ENCODE data around the gene UBE2C. TPM values are rescaled to one million over a fixed set of nuclear protein-coding genes. Genes with fewer than 3 reads are reported as not detected.

UBE2C gene
- total and polyA plus RNA-seq, 2 experiments from 2014 or later = 26.7 to 46.9 TPM

DNA sequence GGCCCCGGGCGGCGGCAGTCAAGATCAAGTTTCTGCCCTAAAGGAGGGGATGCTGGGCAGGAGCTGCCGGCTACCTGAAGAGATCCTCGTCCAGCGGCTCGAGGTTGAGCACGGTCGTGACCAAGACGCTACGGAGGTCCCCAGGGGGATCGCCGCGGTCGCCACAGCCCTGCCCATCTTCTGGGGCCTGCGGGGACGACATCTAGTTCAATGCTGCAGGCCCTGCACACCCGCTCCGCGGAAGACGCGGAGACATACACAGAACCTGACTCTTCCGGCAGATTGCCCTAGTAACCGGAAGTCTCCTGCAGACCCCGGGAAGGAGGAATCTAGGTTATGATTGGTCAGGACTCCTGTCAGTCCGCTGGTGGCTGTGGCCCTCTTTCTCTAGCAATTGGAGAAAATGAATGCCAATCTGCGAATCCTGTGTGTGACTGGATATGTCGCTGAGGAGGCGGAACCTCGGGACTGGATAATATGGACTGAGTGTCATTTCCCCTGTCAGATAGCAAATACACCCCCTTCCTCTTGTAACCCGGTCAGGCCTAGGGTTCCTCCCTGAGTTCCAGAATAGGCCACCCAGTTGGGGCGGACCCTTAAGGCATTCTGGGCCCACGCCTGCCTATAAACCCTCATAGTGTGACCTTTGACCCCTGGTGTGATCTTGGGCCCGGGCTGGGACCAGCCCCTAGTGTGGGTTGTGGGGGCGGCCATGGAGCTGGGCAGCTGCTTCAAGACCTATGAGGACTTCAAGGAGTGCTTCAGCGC, 44.9 kb downstream of the UBE2C start, which contains the start of the genes ACOT8 and ZSWIM3:
Gene ACOT8 (minus strand): TSS at position 279 of the 768 bp plus-strand sequence. CDS start 77 bp downstream, at position 202.
Gene ZSWIM3 (plus strand): TSS at position 501 of the 768 bp plus-strand sequence. CDS start 212 bp downstream, at position 713.
- peak within 1 kb of the TSS; percentile 63 for H3K4me3 ChIP-seq
- no peaks in the 10 kb centered on the region for H3K9me2 ChIP-seq (replicated peaks; ENCODE audit: insufficient read depth)
- 1% methylated on average over 36 of the region's 36 CpGs for WGBS (ENCODE audit: low lambda C conversion rate, missing lambda C conversion rate)
- TF ChIP-seq, protein P1, sequence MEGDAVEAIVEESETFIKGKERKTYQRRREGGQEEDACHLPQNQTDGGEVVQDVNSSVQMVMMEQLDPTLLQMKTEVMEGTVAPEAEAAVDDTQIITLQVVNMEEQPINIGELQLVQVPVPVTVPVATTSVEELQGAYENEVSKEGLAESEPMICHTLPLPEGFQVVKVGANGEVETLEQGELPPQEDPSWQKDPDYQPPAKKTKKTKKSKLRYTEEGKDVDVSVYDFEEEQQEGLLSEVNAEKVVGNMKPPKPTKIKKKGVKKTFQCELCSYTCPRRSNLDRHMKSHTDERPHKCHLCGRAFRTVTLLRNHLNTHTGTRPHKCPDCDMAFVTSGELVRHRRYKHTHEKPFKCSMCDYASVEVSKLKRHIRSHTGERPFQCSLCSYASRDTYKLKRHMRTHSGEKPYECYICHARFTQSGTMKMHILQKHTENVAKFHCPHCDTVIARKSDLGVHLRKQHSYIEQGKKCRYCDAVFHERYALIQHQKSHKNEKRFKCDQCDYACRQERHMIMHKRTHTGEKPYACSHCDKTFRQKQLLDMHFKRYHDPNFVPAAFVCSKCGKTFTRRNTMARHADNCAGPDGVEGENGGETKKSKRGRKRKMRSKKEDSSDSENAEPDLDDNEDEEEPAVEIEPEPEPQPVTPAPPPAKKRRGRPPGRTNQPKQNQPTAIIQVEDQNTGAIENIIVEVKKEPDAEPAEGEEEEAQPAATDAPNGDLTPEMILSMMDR (IDR thresholded peaks at IDR 0.05; ENCODE audit: poor library complexity) = no peak
- TF ChIP-seq EZH2phosphoT487 (IDR thresholded peaks at IDR 0.05; ENCODE audit: low read depth, severe bottlenecking, unreplicated experiment) = no peak
- no peak for TF ChIP-seq EZH2 (IDR thresholded peaks at IDR 0.05; ENCODE audit: borderline replicate concordance)
- peak within 1 kb of the TSS; percentile 84 for H2AFZ ChIP-seq
- peaks cover 20% of the 10 kb centered on the region for H3K4me1 ChIP-seq (ENCODE audit: insufficient read depth)
- H3K4me2 ChIP-seq = peak within 1 kb of the TSS; percentile 93
- H3K27me3 ChIP-seq = no peaks in the 10 kb centered on the region
- H4K20me1 ChIP-seq (ENCODE audit: insufficient read depth, poor library complexity, severe bottlenecking) = no peaks in the 10 kb centered on the region
- H3K79me2 ChIP-seq = peaks cover 60% of the 10 kb centered on the region
- DNase-seq (ENCODE audit: low spot score) = peak; percentile 99
- peak within 1 kb of the TSS; percentile 78 for H3K27ac ChIP-seq
- no peaks in the 10 kb centered on the region for H3K36me3 ChIP-seq (replicated peaks; ENCODE audit: insufficient read depth, low read depth)
- H3K9me3 ChIP-seq (ENCODE audit: low read depth) = no peaks in the 10 kb centered on the region

DNA sequence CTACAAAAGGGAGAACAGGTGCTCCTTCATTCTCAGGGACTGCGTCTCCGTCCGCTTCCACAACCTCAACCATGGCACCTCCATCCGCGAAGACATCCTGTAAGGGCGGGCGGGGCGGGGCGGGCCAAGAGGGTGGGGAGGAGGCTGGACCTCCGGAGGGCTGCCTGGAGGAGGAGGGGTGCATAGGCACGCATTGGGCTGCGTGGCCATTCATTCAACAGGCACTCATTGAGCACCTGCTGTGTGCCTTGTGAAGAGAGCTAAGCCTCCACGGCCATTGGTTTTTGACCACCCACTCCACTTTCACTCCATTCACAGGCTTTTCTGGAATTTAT, 45.4 kb downstream of the UBE2C start:
- Histone ChIP-seq H3K79me2 (peaks cover 60% of the 10 kb centered on the region), H3K9me3 (ENCODE audit: low read depth) (no peaks in the 10 kb centered on the region), H3K4me3 (peak overlapping the region; percentile 63), H3K4me1 (ENCODE audit: insufficient read depth) (peaks cover 20% of the 10 kb centered on the region), H3K36me3 (replicated peaks; ENCODE audit: insufficient read depth, low read depth) (no peaks in the 10 kb centered on the region), H2AFZ (peak overlapping the region; percentile 84), H3K27ac (peak overlapping the region; percentile 78), H3K27me3 (no peaks in the 10 kb centered on the region), H3K9me2 (replicated peaks; ENCODE audit: insufficient read depth) (no peaks in the 10 kb centered on the region), H4K20me1 (ENCODE audit: insufficient read depth, poor library complexity, severe bottlenecking) (no peaks in the 10 kb centered on the region), H3K4me2 (peak overlapping the region; percentile 83)
- no peak for DNase-seq (ENCODE audit: low spot score)
- WGBS (ENCODE audit: low lambda C conversion rate, missing lambda C conversion rate) = 14% methylated on average over 13 of the region's 13 CpGs
- TF ChIP-seq, protein P1 (IDR thresholded peaks at IDR 0.05; ENCODE audit: poor library complexity) = no peak
- TF ChIP-seq EZH2 (IDR thresholded peaks at IDR 0.05; ENCODE audit: borderline replicate concordance) (no peak), EZH2phosphoT487 (IDR thresholded peaks at IDR 0.05; ENCODE audit: low read depth, severe bottlenecking, unreplicated experiment) (no peak)

DNA sequence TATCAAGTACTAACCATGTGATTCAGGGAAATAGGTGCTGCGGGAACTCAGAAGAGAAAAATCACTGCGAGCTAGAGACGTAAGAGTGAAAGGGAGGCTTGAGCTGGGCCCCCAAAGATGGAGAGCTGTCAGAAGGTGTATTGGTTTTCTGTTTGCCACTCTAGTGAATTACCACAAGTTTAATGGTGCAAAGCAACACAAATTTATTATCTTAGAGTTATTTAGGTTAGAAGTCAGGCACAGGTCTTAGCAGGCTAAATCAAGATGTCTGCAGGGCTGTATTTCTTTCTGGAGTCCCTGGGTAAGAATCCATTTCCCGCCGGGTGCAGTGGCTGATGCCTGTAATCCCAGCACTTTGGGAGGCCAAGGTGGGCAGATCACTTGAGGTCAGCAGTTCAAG, 47.5 kb downstream of the UBE2C start:
- 93% methylated on average over 5 of the region's 5 CpGs for WGBS (ENCODE audit: low lambda C conversion rate, missing lambda C conversion rate)
- no peak overlapping the region for H3K27ac ChIP-seq
- no peaks in the 10 kb centered on the region for H3K27me3 ChIP-seq

DNA sequence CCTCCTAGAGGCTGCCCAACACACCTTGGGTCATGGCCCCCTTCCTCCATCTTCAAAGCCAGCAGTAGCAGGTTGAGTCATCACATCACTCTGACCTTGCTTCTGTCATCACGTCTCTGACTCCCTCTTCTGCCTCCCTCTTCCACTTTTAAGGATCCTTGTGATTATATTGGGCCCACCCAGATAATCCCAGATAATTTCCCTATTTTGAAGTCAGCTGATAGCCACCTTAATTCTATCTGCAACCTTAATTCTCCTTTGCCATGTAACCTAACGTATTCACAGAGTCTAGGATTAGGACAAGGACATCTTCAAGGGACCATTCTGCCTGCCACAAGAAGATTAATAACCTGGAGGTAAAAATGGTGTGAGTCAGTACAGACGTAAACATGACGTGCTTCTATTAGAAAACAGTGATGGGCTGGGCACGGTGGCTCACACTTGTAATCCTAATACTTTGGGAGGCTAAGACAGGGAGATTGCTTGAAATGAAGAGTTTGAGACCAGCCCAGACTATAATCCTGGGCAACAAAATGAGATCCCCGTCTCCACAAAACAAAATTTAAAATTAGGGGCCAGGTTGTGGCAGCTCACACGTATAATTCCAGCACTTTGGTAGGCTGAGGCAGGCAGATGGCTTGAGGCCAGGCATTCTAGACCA, 48.2 kb downstream of the UBE2C start:
- Histone ChIP-seq H3K4me2 (no peak overlapping the region), H3K4me3 (no peak overlapping the region), H3K27ac (peak overlapping the region; percentile 38)

More for the DNA sequence above, 47.5 kb downstream of the UBE2C start:
- H3K4me1 ChIP-seq (ENCODE audit: insufficient read depth) = peaks cover 20% of the 10 kb centered on the region
- no peaks in the 10 kb centered on the region for H3K9me3 ChIP-seq (ENCODE audit: low read depth)
- H2AFZ ChIP-seq = no peak overlapping the region
- no peak for DNase-seq (ENCODE audit: low spot score)
- no peak overlapping the region for H3K4me3 ChIP-seq
- TF ChIP-seq EZH2phosphoT487 (IDR thresholded peaks at IDR 0.05; ENCODE audit: low read depth, severe bottlenecking, unreplicated experiment) = no peak
- H4K20me1 ChIP-seq (ENCODE audit: insufficient read depth, poor library complexity, severe bottlenecking) = no peaks in the 10 kb centered on the region
- no peaks in the 10 kb centered on the region for H3K9me2 ChIP-seq (replicated peaks; ENCODE audit: insufficient read depth)
- H3K4me2 ChIP-seq = no peak overlapping the region
- peaks cover 50% of the 10 kb centered on the region for H3K79me2 ChIP-seq
- H3K36me3 ChIP-seq (replicated peaks; ENCODE audit: insufficient read depth, low read depth) = no peaks in the 10 kb centered on the region

More for the DNA sequence above, 48.2 kb downstream of the UBE2C start:
- Histone ChIP-seq H3K4me1 (ENCODE audit: insufficient read depth) (peaks cover 19% of the 10 kb centered on the region), H3K36me3 (replicated peaks; ENCODE audit: insufficient read depth, low read depth) (no peaks in the 10 kb centered on the region), H3K9me2 (replicated peaks; ENCODE audit: insufficient read depth) (no peaks in the 10 kb centered on the region), H4K20me1 (ENCODE audit: insufficient read depth, poor library complexity, severe bottlenecking) (no peaks in the 10 kb centered on the region), H3K27me3 (no peaks in the 10 kb centered on the region), H2AFZ (no peak overlapping the region), H3K9me3 (ENCODE audit: low read depth) (no peaks in the 10 kb centered on the region), H3K79me2 (peaks cover 46% of the 10 kb centered on the region)
- no peak for DNase-seq (ENCODE audit: low spot score)
- WGBS (ENCODE audit: low lambda C conversion rate, missing lambda C conversion rate) = 71% methylated on average over 7 of the region's 7 CpGs
- TF ChIP-seq EZH2phosphoT487 (IDR thresholded peaks at IDR 0.05; ENCODE audit: low read depth, severe bottlenecking, unreplicated experiment) (no peak), EZH2 (IDR thresholded peaks at IDR 0.05; ENCODE audit: borderline replicate concordance) (no peak)
- TF ChIP-seq, protein P1 (IDR thresholded peaks at IDR 0.05; ENCODE audit: poor library complexity) = no peak

Measured in hepatocyte (in vitro differentiated cells).